GM12865 (cell line): ENCODE results near the gene C1QTNF9B.
A peak's percentile ranks its signal among the peaks of the same experiment; 100 is the strongest.

Source experiments
- DNase-seq: peaks from one replicate; pipeline ENCODE4 v3.0.0; 2010; ENCODE audit warnings: low read depth
- H3K4me3 ChIP-seq: 2 replicates; pipeline ENCODE4 v1.5.1; 2011; ENCODE audit warnings: mild to moderate bottlenecking, low read depth, low read length, control low read depth
- TF ChIP-seq, protein P1 (sequence below): IDR thresholded peaks from 2 replicates; pipeline ENCODE4 v1.5.1; 2011; ENCODE audit warnings: low read length, control low read depth, low read depth, inconsistent platforms; ENCODE audit not compliant: insufficient read depth; ENCODE audit errors: missing control alignments

Gene C1QTNF9B

DNA sequence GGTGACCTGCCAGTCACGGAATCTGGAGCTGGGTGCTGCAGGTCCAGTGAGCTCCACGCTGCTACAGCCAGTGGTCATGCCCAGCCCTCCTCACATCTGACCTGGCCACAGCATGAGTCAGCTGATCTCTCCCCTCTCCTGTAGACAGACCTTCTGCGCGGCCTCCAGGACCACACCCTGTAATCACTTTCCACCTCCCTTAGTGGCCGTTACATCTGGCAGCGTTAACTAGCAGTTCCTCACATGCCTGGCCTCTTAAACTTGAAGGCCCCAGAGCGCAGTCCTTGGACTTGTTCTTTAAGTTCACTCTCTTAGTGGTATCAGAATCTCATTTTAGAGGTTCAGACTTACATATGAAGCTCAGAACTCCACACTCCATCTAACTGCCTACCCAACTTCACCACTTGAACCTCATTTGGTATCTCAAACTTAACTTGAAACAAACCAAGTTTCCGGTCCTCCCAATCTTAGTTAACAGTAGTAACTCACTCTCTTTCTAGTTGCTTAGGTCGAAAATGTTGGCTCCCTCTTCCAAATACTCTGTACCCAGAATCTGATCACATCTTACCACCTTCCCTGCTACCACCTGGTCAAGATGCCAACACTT is 30.8 kb downstream of the C1QTNF9B start:
- H3K4me3 ChIP-seq = no peak overlapping the region
- TF ChIP-seq, protein P1, sequence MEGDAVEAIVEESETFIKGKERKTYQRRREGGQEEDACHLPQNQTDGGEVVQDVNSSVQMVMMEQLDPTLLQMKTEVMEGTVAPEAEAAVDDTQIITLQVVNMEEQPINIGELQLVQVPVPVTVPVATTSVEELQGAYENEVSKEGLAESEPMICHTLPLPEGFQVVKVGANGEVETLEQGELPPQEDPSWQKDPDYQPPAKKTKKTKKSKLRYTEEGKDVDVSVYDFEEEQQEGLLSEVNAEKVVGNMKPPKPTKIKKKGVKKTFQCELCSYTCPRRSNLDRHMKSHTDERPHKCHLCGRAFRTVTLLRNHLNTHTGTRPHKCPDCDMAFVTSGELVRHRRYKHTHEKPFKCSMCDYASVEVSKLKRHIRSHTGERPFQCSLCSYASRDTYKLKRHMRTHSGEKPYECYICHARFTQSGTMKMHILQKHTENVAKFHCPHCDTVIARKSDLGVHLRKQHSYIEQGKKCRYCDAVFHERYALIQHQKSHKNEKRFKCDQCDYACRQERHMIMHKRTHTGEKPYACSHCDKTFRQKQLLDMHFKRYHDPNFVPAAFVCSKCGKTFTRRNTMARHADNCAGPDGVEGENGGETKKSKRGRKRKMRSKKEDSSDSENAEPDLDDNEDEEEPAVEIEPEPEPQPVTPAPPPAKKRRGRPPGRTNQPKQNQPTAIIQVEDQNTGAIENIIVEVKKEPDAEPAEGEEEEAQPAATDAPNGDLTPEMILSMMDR = no peak
- DNase-seq = no peak

DNA sequence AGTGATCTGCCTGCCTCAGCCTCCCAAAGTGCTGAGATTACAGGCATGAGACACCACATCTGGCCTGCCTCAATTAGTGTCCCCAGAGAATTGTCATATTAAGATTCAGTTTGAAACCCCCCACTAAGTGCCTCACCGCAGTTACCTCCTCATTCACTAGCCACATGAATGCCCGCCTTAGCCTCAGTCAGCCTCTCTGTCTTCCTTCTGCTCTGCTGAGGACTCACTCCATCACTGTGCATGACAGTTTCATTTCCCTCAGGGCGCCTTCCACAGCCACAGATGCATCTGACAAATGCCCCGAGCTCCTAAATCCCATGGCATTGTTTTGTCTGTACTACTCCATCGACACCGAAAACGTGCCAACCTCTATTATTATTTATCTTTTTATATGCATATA is 31.4 kb downstream of the C1QTNF9B start:
- TF ChIP-seq, protein P1 = no peak
- no peak overlapping the region for H3K4me3 ChIP-seq
- DNase-seq = peak; percentile 53

DNA sequence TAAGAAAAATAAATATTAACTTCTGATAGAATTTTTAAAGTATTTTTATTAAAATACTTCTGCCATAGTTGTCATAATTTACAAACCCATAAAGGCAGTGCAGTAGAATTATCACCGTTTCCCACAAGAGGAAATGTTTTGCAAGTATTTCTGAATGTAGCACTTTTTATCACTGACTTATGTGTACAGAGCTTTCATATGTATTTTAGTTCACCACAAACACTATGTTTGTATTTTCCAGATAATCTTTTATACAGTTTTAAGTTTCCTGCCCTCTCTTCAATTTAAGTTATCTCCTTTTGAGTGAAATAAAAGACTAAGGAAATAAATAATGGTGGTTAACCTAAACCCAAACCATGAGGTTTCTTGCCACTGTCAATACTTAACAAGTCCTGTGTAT is 32.3 kb downstream of the C1QTNF9B start:
- no peak for DNase-seq
- no peak overlapping the region for H3K4me3 ChIP-seq
- TF ChIP-seq, protein P1 = no peak

DNA sequence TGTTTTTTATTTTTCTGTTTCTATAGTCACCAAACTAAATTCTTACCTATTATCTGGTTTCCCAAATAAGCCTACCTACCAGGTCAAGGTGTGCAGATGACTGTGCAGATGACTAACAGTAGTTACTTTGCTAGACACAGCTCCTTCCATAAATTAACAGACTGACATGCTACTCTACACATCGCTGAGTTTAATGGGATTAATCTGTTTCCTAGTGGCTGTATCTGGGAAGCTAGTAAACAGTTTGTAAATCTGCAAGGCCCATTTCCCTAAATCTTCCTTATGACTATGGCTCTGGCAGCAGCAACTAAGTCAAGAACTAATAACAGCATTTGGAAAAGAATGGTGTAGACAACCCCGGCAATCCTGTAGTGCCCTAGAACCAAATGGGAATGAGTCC is 36.0 kb downstream of the C1QTNF9B start:
- H3K4me3 ChIP-seq = no peak overlapping the region
- TF ChIP-seq, protein P1 = no peak
- DNase-seq = no peak

DNA sequence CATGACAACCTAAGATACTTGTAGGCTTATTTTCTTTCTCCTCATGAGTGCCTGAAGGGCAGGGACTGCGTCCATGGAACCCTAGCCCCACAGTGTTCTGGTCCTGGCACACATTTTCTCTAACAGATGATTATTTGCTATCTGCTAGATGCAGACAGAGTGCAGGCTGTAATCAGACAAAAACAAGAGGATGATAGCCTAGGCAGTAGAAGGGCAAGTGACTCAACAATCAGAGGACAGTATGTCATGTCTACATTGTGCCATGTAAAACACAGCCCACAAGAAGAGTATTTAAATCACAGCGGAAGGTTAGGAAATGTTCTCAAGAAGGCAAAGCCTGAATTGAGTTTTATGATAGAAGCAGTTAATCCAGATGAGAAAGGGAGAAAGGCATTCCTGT is 37.4 kb downstream of the C1QTNF9B start:
- DNase-seq = no peak
- no peak overlapping the region for H3K4me3 ChIP-seq
- TF ChIP-seq, protein P1 = no peak

DNA sequence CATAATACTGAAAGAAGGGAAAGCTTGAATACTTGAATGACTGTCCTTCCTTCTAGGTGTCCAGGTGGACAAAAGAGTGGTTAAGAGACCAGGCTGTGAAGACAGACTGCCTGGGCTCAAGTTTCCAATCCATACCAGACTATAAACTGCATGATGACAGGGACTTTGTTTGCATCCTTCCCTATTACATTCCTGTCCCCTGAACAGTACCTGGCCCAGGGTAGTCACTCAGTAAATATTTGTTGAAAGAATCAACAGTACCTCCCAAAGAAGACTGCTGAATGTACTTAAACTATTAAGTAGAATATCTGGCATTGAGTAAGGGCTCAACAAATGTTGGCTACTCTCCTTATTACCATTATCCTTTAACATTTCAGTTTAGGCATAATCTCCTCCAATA is 37.8 kb downstream of the C1QTNF9B start:
- H3K4me3 ChIP-seq = no peak overlapping the region
- TF ChIP-seq, protein P1 = no peak
- no peak for DNase-seq

DNA sequence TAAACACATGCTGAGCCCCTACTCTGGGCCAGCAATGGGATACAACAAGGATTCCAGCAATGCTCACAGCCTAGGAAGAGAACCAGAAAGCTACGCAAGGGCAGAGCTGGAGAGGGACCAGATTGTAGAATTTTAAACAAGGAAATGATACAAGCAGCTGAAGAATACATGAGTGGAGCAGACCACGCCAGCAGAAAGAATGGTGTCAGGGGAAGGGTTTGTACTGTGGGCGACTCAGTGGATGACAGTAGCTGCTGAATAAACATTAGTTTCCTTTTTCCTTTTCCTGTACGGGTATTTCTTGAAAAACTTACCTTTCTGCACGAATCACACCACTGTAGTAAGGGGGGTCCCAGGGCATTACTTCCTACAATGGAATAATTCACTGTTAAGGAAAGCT is 38.8 kb downstream of the C1QTNF9B start:
- H3K4me3 ChIP-seq = no peak overlapping the region
- no peak for DNase-seq
- TF ChIP-seq, protein P1 = no peak
